Measurements from ENCODE around the gene DRC7. TPM values are rescaled to one million over a fixed set of nuclear protein-coding genes. Genes with fewer than 3 reads are reported as not detected.

DRC7 gene
- total RNA-seq, 1 experiment from 2014 or later: 0.72 TPM

DNA sequence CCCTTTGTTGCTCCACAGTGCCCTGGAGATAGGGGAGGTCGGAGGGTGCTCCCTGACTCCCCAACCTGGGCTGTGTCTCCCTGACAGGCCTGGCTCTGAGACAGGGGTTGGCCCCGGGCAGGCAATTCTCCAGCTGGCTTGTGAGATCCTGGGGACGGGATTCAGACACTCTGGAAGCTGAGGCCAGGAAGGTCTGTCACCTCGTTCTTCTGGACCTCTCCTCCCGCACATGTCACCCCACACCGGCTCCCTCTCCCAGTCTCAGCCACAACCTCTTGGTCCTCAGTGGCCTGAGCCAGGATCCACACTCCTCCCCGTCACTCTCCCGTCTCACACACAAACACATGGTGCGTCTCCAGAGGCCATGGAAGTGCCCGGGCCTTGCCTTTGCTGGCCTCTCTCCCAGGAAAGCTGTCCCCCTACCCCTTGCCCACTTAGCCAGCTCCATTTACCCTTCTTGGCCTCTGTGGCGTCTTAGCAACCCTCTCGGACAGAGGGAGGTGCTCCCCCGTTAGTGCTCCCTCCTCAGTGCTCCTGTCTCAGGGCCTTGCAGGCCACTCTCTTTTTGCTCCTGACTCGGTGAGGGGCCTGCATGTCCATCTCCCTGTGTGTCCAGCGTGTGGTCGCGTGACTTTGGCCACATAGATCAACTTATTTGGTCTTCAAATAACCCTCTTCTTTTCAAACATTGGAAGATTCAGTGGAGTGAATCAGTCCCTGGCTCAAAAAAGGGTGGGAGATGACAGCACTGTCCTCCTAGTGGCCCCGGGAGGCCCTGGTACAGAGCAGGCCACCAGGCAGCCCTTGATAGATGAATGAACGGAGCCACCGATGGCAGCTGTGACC lies 25.8 kb upstream of the DRC7 start:
- H3K27me3 Mint-ChIP-seq (ENCODE audit: low read depth): peaks cover 12% of the 10 kb centered on the region
- DNase-seq: no peak
- no peak overlapping the region for H3K27ac ChIP-seq (ENCODE audit: insufficient read length, low read depth, low read length)
- no peak overlapping the region for H4K8ac ChIP-seq (replicated peaks; ENCODE audit: insufficient read length, low read depth, low read length)
- no peaks in the 10 kb centered on the region for H3K9me3 Mint-ChIP-seq
- H3K36me3 Mint-ChIP-seq (ENCODE audit: insufficient read depth in 1 of 3, low read depth in 3 of 3): no peaks in the 10 kb centered on the region; a peak in 1 of 7 replicates
- no peak overlapping the region for H3K9ac ChIP-seq (ENCODE audit: extremely low read depth, insufficient read length, low read length)
- H2BK12ac ChIP-seq (ENCODE audit: insufficient read length, low read depth, low read length): no peak overlapping the region
- H3K9me3 ChIP-seq (ENCODE audit: control insufficient read depth, low read depth, low read length): no peaks in the 10 kb centered on the region
- no peak overlapping the region for H3K23ac ChIP-seq (ENCODE audit: insufficient read length, low read depth, low read length)
- H4K91ac ChIP-seq (ENCODE audit: insufficient read length, low read depth, low read length): no peak overlapping the region
- peak overlapping the region in 2 of 3 experiments; percentile 53 to 83; a peak in 3 of 7 replicates for H3K27ac Mint-ChIP-seq
- H3K23me2 ChIP-seq (ENCODE audit: insufficient read length, low read depth, low read length, poor library complexity, severe bottlenecking): no peaks in the 10 kb centered on the region
- no peak overlapping the region for H2BK5ac ChIP-seq (ENCODE audit: insufficient read length, low read length)
- 0 out of 4 replicates have a peak, but pooled peaks cover 0 to 2% of the 10 kb centered on the region in 2 experiments for H3K4me1 Mint-ChIP-seq
- no peak overlapping the region for H2BK15ac ChIP-seq (ENCODE audit: low read depth, low read length)
- no peak overlapping the region for H2AFZ ChIP-seq (ENCODE audit: low read length)
- whole genome bisulfite sequencing (ENCODE audit: extremely low coverage, insufficient read length, low lambda C conversion rate): no CpG with 5 or more reads among the region's 20 CpGs
- H3K4me2 ChIP-seq (ENCODE audit: insufficient read depth, insufficient read length, low read length): no peak overlapping the region
- H2BK20ac ChIP-seq (ENCODE audit: low read depth, low read length, poor library complexity, severe bottlenecking): no peak overlapping the region
- H4K20me1 ChIP-seq (ENCODE audit: control insufficient read depth, insufficient read depth, insufficient read length): no peaks in the 10 kb centered on the region
- no peak overlapping the region for H4K5ac ChIP-seq (ENCODE audit: insufficient read length, low read depth, low read length)
- H2AK5ac ChIP-seq (ENCODE audit: insufficient read length, low read length): no peak overlapping the region
- H3K56ac ChIP-seq (ENCODE audit: insufficient read length, low read depth, low read length): no peak overlapping the region
- H3K4me1 ChIP-seq (ENCODE audit: insufficient read depth, low read length): no peaks in the 10 kb centered on the region
- no peaks in the 10 kb centered on the region for H3K27me3 ChIP-seq (ENCODE audit: insufficient read depth, low read length)
- H3K4me3 Mint-ChIP-seq: no peak overlapping the region
- H3K79me1 ChIP-seq (ENCODE audit: insufficient read depth, low read depth, low read length, poor library complexity, severe bottlenecking): no peaks in the 10 kb centered on the region
- no peak overlapping the region for H3T11ph ChIP-seq (ENCODE audit: low read length)
- H3K14ac ChIP-seq (ENCODE audit: insufficient read depth, low read length): no peak overlapping the region
- H2BK120ac ChIP-seq (ENCODE audit: low read depth, low read length, poor library complexity, severe bottlenecking): no peak overlapping the region
- H3K79me2 ChIP-seq (ENCODE audit: insufficient read depth, low read length): no peaks in the 10 kb centered on the region
- no peak overlapping the region for H3K4ac ChIP-seq (ENCODE audit: low read depth, low read length)
- H3K18ac ChIP-seq (ENCODE audit: insufficient read length, low read depth, low read length): no peak overlapping the region
- TF ChIP-seq, protein P1, sequence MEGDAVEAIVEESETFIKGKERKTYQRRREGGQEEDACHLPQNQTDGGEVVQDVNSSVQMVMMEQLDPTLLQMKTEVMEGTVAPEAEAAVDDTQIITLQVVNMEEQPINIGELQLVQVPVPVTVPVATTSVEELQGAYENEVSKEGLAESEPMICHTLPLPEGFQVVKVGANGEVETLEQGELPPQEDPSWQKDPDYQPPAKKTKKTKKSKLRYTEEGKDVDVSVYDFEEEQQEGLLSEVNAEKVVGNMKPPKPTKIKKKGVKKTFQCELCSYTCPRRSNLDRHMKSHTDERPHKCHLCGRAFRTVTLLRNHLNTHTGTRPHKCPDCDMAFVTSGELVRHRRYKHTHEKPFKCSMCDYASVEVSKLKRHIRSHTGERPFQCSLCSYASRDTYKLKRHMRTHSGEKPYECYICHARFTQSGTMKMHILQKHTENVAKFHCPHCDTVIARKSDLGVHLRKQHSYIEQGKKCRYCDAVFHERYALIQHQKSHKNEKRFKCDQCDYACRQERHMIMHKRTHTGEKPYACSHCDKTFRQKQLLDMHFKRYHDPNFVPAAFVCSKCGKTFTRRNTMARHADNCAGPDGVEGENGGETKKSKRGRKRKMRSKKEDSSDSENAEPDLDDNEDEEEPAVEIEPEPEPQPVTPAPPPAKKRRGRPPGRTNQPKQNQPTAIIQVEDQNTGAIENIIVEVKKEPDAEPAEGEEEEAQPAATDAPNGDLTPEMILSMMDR (conservative IDR thresholded peaks at IDR 0.05): no peak
